ENCODE measurements around the gene TTC23L. TPM values are rescaled to one million over a fixed set of nuclear protein-coding genes. Genes with fewer than 3 reads are reported as not detected.

Gene TTC23L
- total and polyA plus RNA-seq, 2 donors (not counting 1 experiment from before 2014, with no cell fraction given) = 0.24 to 0.33 TPM

DNA sequence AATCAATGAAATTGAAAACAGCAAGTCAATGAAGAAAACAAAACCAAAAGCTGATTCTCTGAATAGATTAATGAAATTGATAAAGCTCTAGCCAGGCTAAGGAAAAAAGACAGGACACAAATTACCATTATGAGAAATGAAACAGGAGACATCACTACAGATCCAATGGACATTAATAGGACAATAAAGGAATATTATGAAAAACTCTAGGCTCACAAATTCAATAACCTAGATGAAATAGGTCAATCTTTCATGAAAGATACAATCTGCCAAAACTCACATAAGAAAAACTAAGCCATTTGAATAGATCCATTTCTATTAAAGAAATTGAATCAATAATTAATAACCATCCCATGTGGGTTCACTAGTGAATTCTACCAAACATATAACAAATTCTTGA is 37.3 kb downstream of the TTC23L start:
- Histone ChIP-seq H3K4me3 (replicated peaks in 1 of 4; ENCODE audit: control extremely low read depth in 1 of 4, insufficient read depth in 1 of 4, low read depth in 3 of 4, low read length in 4 of 4) (no peak overlapping the region), H3K36me3 (ENCODE audit: control insufficient read depth, insufficient read depth, low read length) (no peaks in the 10 kb centered on the region), H3K4me1 (ENCODE audit: control insufficient read depth, extremely low read depth, insufficient read depth, low read length) (no peaks in the 10 kb centered on the region), H3K79me2 (ENCODE audit: control insufficient read depth, insufficient read depth, low read length) (no peaks in the 10 kb centered on the region), H3K9ac (ENCODE audit: insufficient read depth, low read length) (no peak overlapping the region), H3K9me3 (ENCODE audit: control insufficient read depth, insufficient read depth, low read depth, low read length) (no peaks in the 10 kb centered on the region), H3K27me3 (ENCODE audit: control insufficient read depth, insufficient read depth, low read length) (no peaks in the 10 kb centered on the region), H2AFZ (ENCODE audit: low read length) (no peak overlapping the region), H3K4me2 (ENCODE audit: extremely low read depth, insufficient read depth, low read length) (no peak overlapping the region), H4K20me1 (ENCODE audit: control insufficient read depth, extremely low read depth, insufficient read depth, low read length) (no peaks in the 10 kb centered on the region), H3K27ac (ENCODE audit: insufficient read depth, low read length) (no peak overlapping the region)
- TF ChIP-seq EZH2 (IDR thresholded peaks at IDR 0.05; ENCODE audit: low read length, missing control alignments) = no peak
- TF ChIP-seq, protein P1, sequence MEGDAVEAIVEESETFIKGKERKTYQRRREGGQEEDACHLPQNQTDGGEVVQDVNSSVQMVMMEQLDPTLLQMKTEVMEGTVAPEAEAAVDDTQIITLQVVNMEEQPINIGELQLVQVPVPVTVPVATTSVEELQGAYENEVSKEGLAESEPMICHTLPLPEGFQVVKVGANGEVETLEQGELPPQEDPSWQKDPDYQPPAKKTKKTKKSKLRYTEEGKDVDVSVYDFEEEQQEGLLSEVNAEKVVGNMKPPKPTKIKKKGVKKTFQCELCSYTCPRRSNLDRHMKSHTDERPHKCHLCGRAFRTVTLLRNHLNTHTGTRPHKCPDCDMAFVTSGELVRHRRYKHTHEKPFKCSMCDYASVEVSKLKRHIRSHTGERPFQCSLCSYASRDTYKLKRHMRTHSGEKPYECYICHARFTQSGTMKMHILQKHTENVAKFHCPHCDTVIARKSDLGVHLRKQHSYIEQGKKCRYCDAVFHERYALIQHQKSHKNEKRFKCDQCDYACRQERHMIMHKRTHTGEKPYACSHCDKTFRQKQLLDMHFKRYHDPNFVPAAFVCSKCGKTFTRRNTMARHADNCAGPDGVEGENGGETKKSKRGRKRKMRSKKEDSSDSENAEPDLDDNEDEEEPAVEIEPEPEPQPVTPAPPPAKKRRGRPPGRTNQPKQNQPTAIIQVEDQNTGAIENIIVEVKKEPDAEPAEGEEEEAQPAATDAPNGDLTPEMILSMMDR (conservative IDR thresholded peaks at IDR 0.05 in 1 of 2, IDR thresholded peaks at IDR 0.05 in 1 of 2; ENCODE audit: low read depth in 1 of 2, low read length in 2 of 2) = no peak
- no peak for DNase-seq (ENCODE audit: low read depth in 2 of 2)

DNA sequence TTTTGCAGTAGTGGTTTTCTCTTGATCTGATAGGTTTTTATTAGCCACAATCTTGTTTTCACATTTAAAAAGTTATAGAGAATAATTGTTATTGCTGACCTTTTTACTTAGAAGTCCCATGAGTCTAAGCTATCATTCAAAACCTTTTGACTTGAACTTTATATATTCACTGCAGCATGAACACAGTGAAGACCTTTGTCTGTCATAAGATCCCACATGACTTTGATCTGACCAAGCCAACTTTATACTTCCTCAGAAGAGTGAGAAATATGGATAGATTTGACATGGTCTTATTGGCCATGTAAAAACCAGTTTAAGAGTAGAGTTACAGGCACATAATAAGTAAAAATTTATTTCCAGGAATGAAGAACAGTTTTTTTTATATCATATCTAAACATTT is 42.3 kb downstream of the TTC23L start:
- H2AFZ ChIP-seq (ENCODE audit: low read length) = no peak overlapping the region
- no peak overlapping the region for H3K4me3 ChIP-seq (replicated peaks in 1 of 4; ENCODE audit: control extremely low read depth in 1 of 4, insufficient read depth in 1 of 4, low read depth in 3 of 4, low read length in 4 of 4)
- H3K27me3 ChIP-seq (ENCODE audit: control insufficient read depth, insufficient read depth, low read length) = no peaks in the 10 kb centered on the region
- no peaks in the 10 kb centered on the region for H4K20me1 ChIP-seq (ENCODE audit: control insufficient read depth, extremely low read depth, insufficient read depth, low read length)
- no peak overlapping the region for H3K4me2 ChIP-seq (ENCODE audit: extremely low read depth, insufficient read depth, low read length)
- H3K9ac ChIP-seq (ENCODE audit: insufficient read depth, low read length) = no peak overlapping the region
- no peak for DNase-seq (ENCODE audit: low read depth in 2 of 2)
- H3K79me2 ChIP-seq (ENCODE audit: control insufficient read depth, insufficient read depth, low read length) = no peaks in the 10 kb centered on the region
- no peak for TF ChIP-seq EZH2 (IDR thresholded peaks at IDR 0.05; ENCODE audit: low read length, missing control alignments)
- TF ChIP-seq, protein P1 (conservative IDR thresholded peaks at IDR 0.05 in 1 of 2, IDR thresholded peaks at IDR 0.05 in 1 of 2; ENCODE audit: low read depth in 1 of 2, low read length in 2 of 2) = no peak
- no peaks in the 10 kb centered on the region for H3K9me3 ChIP-seq (ENCODE audit: control insufficient read depth, insufficient read depth, low read depth, low read length)
- H3K4me1 ChIP-seq (ENCODE audit: control insufficient read depth, extremely low read depth, insufficient read depth, low read length) = no peaks in the 10 kb centered on the region
- H3K36me3 ChIP-seq (ENCODE audit: control insufficient read depth, insufficient read depth, low read length) = no peaks in the 10 kb centered on the region
- H3K27ac ChIP-seq (ENCODE audit: insufficient read depth, low read length) = no peak overlapping the region

DNA sequence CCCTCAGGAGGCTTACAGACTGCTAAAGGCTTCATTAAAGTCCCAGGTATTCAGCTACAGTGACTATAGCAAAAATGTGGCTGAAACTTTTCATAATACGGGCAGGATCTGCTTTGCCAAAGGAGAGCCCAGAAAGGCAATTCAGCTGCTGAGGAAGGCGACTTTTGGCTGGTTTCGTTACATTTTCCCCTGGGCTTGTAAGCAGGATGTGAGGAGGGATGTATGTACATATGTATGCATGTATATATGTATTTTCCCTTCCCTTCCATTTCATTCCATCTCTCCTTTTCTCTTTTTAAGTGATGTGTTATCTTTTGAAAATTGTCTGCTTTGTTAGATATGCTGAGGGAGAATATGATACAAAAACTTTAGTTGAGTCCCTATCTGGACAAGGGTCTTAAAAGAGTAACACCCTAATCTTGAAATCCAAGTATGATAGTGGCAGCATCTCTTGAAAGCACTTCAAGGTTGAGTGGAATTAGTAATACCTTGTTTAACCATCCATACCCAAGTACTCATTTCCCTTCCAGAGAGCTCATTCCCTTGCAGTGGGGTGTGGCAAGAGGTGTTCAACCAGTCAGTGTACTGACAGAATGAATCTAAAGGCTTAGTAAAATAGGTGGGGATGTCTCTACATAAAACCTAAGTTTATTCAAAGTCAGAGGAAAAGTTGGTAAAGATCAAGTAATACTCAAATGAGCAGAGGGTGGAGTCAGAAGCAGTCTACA is 47.6 kb downstream of the TTC23L start:
- no peak for TF ChIP-seq EZH2 (IDR thresholded peaks at IDR 0.05; ENCODE audit: low read length, missing control alignments)
- TF ChIP-seq, protein P1 (conservative IDR thresholded peaks at IDR 0.05 in 1 of 2, IDR thresholded peaks at IDR 0.05 in 1 of 2; ENCODE audit: low read depth in 1 of 2, low read length in 2 of 2) = no peak
- Histone ChIP-seq H3K27me3 (ENCODE audit: control insufficient read depth, insufficient read depth, low read length) (no peaks in the 10 kb centered on the region), H3K9ac (ENCODE audit: insufficient read depth, low read length) (no peak overlapping the region), H3K9me3 (ENCODE audit: control insufficient read depth, insufficient read depth, low read depth, low read length) (no peaks in the 10 kb centered on the region), H3K4me3 (replicated peaks in 1 of 4; ENCODE audit: control extremely low read depth in 1 of 4, insufficient read depth in 1 of 4, low read depth in 3 of 4, low read length in 4 of 4) (no peak overlapping the region), H3K4me1 (ENCODE audit: control insufficient read depth, extremely low read depth, insufficient read depth, low read length) (no peaks in the 10 kb centered on the region), H2AFZ (ENCODE audit: low read length) (no peak overlapping the region), H3K36me3 (ENCODE audit: control insufficient read depth, insufficient read depth, low read length) (no peaks in the 10 kb centered on the region), H3K4me2 (ENCODE audit: extremely low read depth, insufficient read depth, low read length) (no peak overlapping the region), H3K79me2 (ENCODE audit: control insufficient read depth, insufficient read depth, low read length) (no peaks in the 10 kb centered on the region), H3K27ac (ENCODE audit: insufficient read depth, low read length) (no peak overlapping the region), H4K20me1 (ENCODE audit: control insufficient read depth, extremely low read depth, insufficient read depth, low read length) (no peaks in the 10 kb centered on the region)
- DNase-seq (ENCODE audit: low read depth in 2 of 2) = no peak
